ENCODE results near the gene MTHFSD. TPM values are rescaled to one million over a fixed set of nuclear protein-coding genes. Genes with fewer than 3 reads are reported as not detected.

The MTHFSD gene
- total RNA-seq, 1 experiment from 2014 or later, result 15.7 TPM

DNA sequence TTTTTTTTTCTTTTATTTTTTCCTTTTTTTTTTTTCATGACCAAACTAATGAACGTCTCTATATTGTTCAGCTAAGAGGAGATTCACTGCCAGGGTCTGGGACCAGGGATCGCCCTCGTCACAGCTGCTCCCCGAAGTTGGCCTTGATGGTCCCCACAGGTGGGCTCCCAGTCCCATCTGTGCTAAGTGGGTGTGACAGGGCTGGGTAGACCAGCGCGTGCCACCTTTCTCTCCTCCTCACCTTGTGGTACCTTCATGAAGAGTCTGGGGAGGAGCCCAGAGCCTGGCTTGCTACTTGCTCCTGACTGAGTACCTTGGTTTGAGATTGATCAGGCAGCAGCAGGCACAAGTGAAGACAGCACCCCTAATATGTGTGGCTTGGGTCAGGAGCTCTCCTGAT lies 51.2 kb downstream of the MTHFSD start:
- TF ChIP-seq SMAD3 (CRISPR knock-in tag; IDR thresholded peaks at IDR 0.05; ENCODE audit: borderline replicate concordance), result no peak
- TF ChIP-seq NR2C2 (CRISPR knock-in tag; IDR thresholded peaks at IDR 0.05), result no peak
- TF ChIP-seq, protein P1, sequence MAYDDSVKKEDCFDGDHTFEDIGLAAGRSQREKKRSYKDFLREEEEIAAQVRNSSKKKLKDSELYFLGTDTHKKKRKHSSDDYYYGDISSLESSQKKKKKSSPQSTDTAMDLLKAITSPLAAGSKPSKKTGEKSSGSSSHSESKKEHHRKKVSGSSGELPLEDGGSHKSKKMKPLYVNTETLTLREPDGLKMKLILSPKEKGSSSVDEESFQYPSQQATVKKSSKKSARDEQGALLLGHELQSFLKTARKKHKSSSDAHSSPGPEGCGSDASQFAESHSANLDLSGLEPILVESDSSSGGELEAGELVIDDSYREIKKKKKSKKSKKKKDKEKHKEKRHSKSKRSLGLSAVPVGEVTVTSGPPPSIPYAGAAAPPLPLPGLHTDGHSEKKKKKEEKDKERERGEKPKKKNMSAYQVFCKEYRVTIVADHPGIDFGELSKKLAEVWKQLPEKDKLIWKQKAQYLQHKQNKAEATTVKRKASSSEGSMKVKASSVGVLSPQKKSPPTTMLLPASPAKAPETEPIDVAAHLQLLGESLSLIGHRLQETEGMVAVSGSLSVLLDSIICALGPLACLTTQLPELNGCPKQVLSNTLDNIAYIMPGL (CRISPR knock-in tag; IDR thresholded peaks at IDR 0.05), result no peak
- no peak for TF ChIP-seq TCF7 (CRISPR knock-in tag; IDR thresholded peaks at IDR 0.05; ENCODE audit: low read depth)
- TF ChIP-seq, protein P2, sequence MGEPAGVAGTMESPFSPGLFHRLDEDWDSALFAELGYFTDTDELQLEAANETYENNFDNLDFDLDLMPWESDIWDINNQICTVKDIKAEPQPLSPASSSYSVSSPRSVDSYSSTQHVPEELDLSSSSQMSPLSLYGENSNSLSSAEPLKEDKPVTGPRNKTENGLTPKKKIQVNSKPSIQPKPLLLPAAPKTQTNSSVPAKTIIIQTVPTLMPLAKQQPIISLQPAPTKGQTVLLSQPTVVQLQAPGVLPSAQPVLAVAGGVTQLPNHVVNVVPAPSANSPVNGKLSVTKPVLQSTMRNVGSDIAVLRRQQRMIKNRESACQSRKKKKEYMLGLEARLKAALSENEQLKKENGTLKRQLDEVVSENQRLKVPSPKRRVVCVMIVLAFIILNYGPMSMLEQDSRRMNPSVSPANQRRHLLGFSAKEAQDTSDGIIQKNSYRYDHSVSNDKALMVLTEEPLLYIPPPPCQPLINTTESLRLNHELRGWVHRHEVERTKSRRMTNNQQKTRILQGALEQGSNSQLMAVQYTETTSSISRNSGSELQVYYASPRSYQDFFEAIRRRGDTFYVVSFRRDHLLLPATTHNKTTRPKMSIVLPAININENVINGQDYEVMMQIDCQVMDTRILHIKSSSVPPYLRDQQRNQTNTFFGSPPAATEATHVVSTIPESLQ (CRISPR knock-in tag; IDR thresholded peaks at IDR 0.05), result no peak
- no peak for TF ChIP-seq SP1 (CRISPR knock-in tag; conservative IDR thresholded peaks at IDR 0.05)
- TF ChIP-seq NFYB (CRISPR knock-in tag; conservative IDR thresholded peaks at IDR 0.05; ENCODE audit: low read depth), result no peak
- TF ChIP-seq NFATC4 (CRISPR knock-in tag; IDR thresholded peaks at IDR 0.05), result no peak
- no peak for TF ChIP-seq ZNF423 (CRISPR knock-in tag; IDR thresholded peaks at IDR 0.05)
- TF ChIP-seq ZNF317 (CRISPR knock-in tag; IDR thresholded peaks at IDR 0.05; ENCODE audit: borderline replicate concordance, low read depth), result no peak
- TF ChIP-seq, protein P3, sequence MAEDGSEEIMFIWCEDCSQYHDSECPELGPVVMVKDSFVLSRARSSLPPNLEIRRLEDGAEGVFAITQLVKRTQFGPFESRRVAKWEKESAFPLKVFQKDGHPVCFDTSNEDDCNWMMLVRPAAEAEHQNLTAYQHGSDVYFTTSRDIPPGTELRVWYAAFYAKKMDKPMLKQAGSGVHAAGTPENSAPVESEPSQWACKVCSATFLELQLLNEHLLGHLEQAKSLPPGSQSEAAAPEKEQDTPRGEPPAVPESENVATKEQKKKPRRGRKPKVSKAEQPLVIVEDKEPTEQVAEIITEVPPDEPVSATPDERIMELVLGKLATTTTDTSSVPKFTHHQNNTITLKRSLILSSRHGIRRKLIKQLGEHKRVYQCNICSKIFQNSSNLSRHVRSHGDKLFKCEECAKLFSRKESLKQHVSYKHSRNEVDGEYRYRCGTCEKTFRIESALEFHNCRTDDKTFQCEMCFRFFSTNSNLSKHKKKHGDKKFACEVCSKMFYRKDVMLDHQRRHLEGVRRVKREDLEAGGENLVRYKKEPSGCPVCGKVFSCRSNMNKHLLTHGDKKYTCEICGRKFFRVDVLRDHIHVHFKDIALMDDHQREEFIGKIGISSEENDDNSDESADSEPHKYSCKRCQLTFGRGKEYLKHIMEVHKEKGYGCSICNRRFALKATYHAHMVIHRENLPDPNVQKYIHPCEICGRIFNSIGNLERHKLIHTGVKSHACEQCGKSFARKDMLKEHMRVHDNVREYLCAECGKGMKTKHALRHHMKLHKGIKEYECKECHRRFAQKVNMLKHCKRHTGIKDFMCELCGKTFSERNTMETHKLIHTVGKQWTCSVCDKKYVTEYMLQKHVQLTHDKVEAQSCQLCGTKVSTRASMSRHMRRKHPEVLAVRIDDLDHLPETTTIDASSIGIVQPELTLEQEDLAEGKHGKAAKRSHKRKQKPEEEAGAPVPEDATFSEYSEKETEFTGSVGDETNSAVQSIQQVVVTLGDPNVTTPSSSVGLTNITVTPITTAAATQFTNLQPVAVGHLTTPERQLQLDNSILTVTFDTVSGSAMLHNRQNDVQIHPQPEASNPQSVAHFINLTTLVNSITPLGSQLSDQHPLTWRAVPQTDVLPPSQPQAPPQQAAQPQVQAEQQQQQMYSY (CRISPR knock-in tag; IDR thresholded peaks at IDR 0.05), result no peak
- TF ChIP-seq JAZF1 (CRISPR knock-in tag; IDR thresholded peaks at IDR 0.05), result no peak
- TF ChIP-seq ELF4 (CRISPR knock-in tag; IDR thresholded peaks at IDR 0.05; ENCODE audit: low read depth), result no peak
- H3K4me1 Mint-ChIP-seq, result peaks cover 63% of the 10 kb centered on the region
- ChIA-PET CTCF (interaction anchor here (0.5 to 0.7 kb wide), 3 partner anchors 13 to 249 kb away, joined by 3 to 4 read pairs (median 4); no protein-coding TSS in a partner anchor), POLR2A (no interaction called here)
- H3K27me3 Mint-ChIP-seq (ENCODE audit: low read depth), result peaks cover 100% of the 10 kb centered on the region
- DNase-seq (ENCODE audit: low spot score) (no peak), ATAC-seq (no peak)
- peaks cover 2% of the 10 kb centered on the region; the same call in 1 of the 2 replicates for H3K36me3 Mint-ChIP-seq
- H3K27ac Mint-ChIP-seq, result no peak overlapping the region
- no peaks in the 10 kb centered on the region for H3K9me3 Mint-ChIP-seq
- no peak overlapping the region for H3K4me3 Mint-ChIP-seq

DNA sequence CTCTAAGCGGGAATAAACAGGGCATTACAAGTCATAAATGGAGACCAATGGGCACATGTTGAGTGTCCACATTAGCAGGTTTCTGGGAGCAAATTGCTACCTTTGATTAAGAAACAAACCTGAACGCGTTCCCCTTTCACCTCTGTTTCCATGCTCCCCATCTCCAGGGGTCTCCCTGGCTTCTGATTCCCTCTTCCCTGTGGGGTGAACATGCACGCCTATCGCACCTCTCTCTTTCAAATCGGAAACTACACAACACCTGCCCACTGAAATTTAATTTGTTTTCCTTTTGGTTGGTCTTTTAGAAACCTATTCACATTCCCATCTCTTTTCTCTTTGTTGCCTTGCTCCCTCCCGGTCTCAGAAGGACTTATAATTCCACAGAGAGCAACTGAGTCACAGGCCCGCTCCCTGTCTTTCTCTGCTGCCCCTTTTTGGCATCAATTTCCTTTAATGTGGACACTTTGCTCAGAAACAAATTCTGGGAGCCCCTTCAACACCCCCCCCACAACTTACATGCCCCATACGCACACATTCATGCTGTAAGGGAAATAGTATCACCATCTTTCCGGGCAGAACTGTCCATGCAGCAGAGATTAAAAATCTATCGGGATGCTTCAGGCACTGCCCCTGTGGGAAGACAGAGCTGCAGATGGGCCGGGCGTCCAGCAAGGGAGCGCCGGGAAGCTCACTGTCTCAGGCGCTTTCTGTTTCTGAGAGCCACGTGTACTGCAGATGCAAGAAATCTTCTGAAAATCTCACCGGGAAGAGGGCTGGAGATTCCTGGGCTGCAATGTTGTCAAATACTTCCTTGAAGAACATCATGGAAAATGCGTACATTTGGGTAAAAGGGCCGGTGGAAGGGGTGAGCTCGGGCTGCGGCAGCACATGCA lies 51.9 kb downstream of the MTHFSD start:
- ATAC-seq (no peak), DNase-seq (ENCODE audit: low spot score) (no peak)
- peaks cover 100% of the 10 kb centered on the region for H3K27me3 Mint-ChIP-seq (ENCODE audit: low read depth)
- H3K27ac Mint-ChIP-seq, result no peak overlapping the region
- peaks cover 2% of the 10 kb centered on the region; the same call in 1 of the 2 replicates for H3K36me3 Mint-ChIP-seq
- H3K4me3 Mint-ChIP-seq, result no peak overlapping the region
- H3K9me3 Mint-ChIP-seq, result no peaks in the 10 kb centered on the region
- POLR2A ChIA-PET, result no interaction called here
- peaks cover 65% of the 10 kb centered on the region for H3K4me1 Mint-ChIP-seq
- CTCF ChIA-PET, result interaction anchor here (0.6 to 0.7 kb wide), 2 partner anchors 14 to 163 kb away, joined by 3 to 4 read pairs; no protein-coding TSS in a partner anchor
- TF ChIP-seq OVOL2 (CRISPR knock-in tag; IDR thresholded peaks at IDR 0.05; ENCODE audit: borderline replicate concordance), result no peak
- TF ChIP-seq ZNF317 (CRISPR knock-in tag; IDR thresholded peaks at IDR 0.05; ENCODE audit: borderline replicate concordance, low read depth), result no peak
- no peak for TF ChIP-seq SP1 (CRISPR knock-in tag; conservative IDR thresholded peaks at IDR 0.05)
- TF ChIP-seq, protein P4, sequence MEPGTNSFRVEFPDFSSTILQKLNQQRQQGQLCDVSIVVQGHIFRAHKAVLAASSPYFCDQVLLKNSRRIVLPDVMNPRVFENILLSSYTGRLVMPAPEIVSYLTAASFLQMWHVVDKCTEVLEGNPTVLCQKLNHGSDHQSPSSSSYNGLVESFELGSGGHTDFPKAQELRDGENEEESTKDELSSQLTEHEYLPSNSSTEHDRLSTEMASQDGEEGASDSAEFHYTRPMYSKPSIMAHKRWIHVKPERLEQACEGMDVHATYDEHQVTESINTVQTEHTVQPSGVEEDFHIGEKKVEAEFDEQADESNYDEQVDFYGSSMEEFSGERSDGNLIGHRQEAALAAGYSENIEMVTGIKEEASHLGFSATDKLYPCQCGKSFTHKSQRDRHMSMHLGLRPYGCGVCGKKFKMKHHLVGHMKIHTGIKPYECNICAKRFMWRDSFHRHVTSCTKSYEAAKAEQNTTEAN (CRISPR knock-in tag; IDR thresholded peaks at IDR 0.05), result no peak
- no peak for TF ChIP-seq RELA (CRISPR knock-in tag; IDR thresholded peaks at IDR 0.05; ENCODE audit: borderline replicate concordance)
- TF ChIP-seq, protein P5, sequence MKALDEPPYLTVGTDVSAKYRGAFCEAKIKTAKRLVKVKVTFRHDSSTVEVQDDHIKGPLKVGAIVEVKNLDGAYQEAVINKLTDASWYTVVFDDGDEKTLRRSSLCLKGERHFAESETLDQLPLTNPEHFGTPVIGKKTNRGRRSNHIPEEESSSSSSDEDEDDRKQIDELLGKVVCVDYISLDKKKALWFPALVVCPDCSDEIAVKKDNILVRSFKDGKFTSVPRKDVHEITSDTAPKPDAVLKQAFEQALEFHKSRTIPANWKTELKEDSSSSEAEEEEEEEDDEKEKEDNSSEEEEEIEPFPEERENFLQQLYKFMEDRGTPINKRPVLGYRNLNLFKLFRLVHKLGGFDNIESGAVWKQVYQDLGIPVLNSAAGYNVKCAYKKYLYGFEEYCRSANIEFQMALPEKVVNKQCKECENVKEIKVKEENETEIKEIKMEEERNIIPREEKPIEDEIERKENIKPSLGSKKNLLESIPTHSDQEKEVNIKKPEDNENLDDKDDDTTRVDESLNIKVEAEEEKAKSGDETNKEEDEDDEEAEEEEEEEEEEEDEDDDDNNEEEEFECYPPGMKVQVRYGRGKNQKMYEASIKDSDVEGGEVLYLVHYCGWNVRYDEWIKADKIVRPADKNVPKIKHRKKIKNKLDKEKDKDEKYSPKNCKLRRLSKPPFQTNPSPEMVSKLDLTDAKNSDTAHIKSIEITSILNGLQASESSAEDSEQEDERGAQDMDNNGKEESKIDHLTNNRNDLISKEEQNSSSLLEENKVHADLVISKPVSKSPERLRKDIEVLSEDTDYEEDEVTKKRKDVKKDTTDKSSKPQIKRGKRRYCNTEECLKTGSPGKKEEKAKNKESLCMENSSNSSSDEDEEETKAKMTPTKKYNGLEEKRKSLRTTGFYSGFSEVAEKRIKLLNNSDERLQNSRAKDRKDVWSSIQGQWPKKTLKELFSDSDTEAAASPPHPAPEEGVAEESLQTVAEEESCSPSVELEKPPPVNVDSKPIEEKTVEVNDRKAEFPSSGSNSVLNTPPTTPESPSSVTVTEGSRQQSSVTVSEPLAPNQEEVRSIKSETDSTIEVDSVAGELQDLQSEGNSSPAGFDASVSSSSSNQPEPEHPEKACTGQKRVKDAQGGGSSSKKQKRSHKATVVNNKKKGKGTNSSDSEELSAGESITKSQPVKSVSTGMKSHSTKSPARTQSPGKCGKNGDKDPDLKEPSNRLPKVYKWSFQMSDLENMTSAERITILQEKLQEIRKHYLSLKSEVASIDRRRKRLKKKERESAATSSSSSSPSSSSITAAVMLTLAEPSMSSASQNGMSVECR (CRISPR knock-in tag; IDR thresholded peaks at IDR 0.05; ENCODE audit: borderline replicate concordance), result no peak

Measured in WTC11 (cell line).